ENCODE measurements around the gene BICD1.

GRCh38 chr12:32170437-32170998 is 63.9 kb downstream of the BICD1 start:
- no peak for TF ChIP-seq EZH2 (IDR thresholded peaks at IDR 0.05; ENCODE audit: borderline replicate concordance, low read depth, low read length, severe bottlenecking)
- TF ChIP-seq CTCF (IDR thresholded peaks at IDR 0.05; ENCODE audit: extremely low read depth in 1 of 2, insufficient read depth in 1 of 2, low read depth in 1 of 2, low read length in 2 of 2): no peak
- TF ChIP-seq POLR2AphosphoS5 (IDR thresholded peaks at IDR 0.05; ENCODE audit: insufficient read depth, low read depth, low read length): no peak
- no peak for TF ChIP-seq MAX (IDR thresholded peaks at IDR 0.05; ENCODE audit: insufficient read depth, insufficient read length)
- no peak for TF ChIP-seq JUN (IDR thresholded peaks at IDR 0.05; ENCODE audit: borderline replicate concordance, insufficient read depth, insufficient read length, low read depth)
- TF ChIP-seq POLR2A (IDR thresholded peaks at IDR 0.05; ENCODE audit: low read depth, low read length): no peak
- TF ChIP-seq GATA2 (IDR thresholded peaks at IDR 0.05; ENCODE audit: insufficient read depth, insufficient read length, low read depth, low read length): no peak
- no peak for TF ChIP-seq MYC (IDR thresholded peaks at IDR 0.05; ENCODE audit: low read depth, low read length)
